HepG2 (cell line): ENCODE data around the gene DGAT2. TPM values are rescaled to one million over a fixed set of nuclear protein-coding genes. Genes with fewer than 3 reads are reported as not detected.

Experiments used
- CBX5 ChIP-seq: sonication (generic); formaldehyde crosslinking; IDR thresholded peaks from 2 replicates; pipeline ENCODE4 v1.4.0; 2020; ENCODE audit warnings: missing genetic modification reagents, borderline replicate concordance
- KDM2A ChIP-seq: sonication (generic); formaldehyde crosslinking; IDR thresholded peaks from 2 replicates; pipeline ENCODE4 v1.4.0; 2020; ENCODE audit warnings: low read depth, missing genetic modification reagents, borderline replicate concordance
- NFKBIZ ChIP-seq: IDR thresholded peaks from 2 replicates; pipeline ENCODE4 v1.6.1; 2018; ENCODE audit warnings: missing genetic modification reagents, missing compliant biosample characterization
- PLRG1 ChIP-seq: fragments of 450-650 bp; conservative IDR thresholded peaks from 2 replicates; pipeline ENCODE4 v1.6.1; 2016
- ZBTB7B ChIP-seq: sonication (generic); formaldehyde crosslinking; IDR thresholded peaks from 2 replicates; pipeline ENCODE4 v1.4.0; 2020; ENCODE audit warnings: missing genetic modification reagents
- ZNF207 ChIP-seq: fragments of 450-650 bp; IDR thresholded peaks from 2 replicates; pipeline ENCODE4 v1.6.1; 2016; ENCODE audit warnings: antibody characterized with exemption, borderline replicate concordance
- ZNF3 ChIP-seq: IDR thresholded peaks from 2 replicates; pipeline ENCODE4 v1.7.0; 2017; ENCODE audit warnings: inconsistent platforms
- ZNF501 ChIP-seq: sonication (generic); formaldehyde crosslinking; IDR thresholded peaks from 2 replicates; pipeline ENCODE4 v1.5.1; 2020; ENCODE audit warnings: mild to moderate bottlenecking, moderate library complexity, missing genetic modification reagents
- polyA plus RNA-seq, 8 experiments: library from polyadenylated mRNA; depleted of rRNA in 3 of 8; stranded (reverse) in 7 of 8; unstranded in 1 of 8; fragments of >200 nt; fragmentation: Illumina TruSeq in 4 of 8; extraction: Trizol in 4 of 8; gene quantifications; 2 replicates each; pipeline versions ENCODE4 v1.2.1 to v1.2.3, GENCODE V29; 2011 to 2016; ENCODE audit warnings: low read depth in 4 of 8, missing spikeins in 1 of 8, mixed read lengths in 1 of 8; ENCODE audit not compliant: insufficient read depth in 1 of 8
- total RNA-seq, 5 experiments: library from RNA; depleted of rRNA; stranded (reverse); fragments of >200 nt; fragmentation: Illumina TruSeq; extraction: Trizol; gene quantifications; 2 replicates each; pipeline ENCODE4 v1.2.3, GENCODE V29; 2016; ENCODE audit warnings: low read depth in 1 of 5
- TF ChIP-seq, protein P1 (sequence below): sonication (generic); formaldehyde crosslinking; IDR thresholded peaks from one replicate; pipeline ENCODE4 v1.5.1; 2020; ENCODE audit warnings: mild to moderate bottlenecking, missing genetic modification reagents; ENCODE audit errors: not compliant biosample characterization
- TF ChIP-seq, protein P2 (sequence below): IDR thresholded peaks from 2 replicates; pipeline ENCODE4 v1.6.1; 2016; ENCODE audit warnings: missing genetic modification reagents, missing compliant biosample characterization
- TF ChIP-seq, protein P3 (sequence below): sonication (generic); formaldehyde crosslinking; IDR thresholded peaks from 2 replicates; pipeline ENCODE4 v1.9.0; 2021; ENCODE audit warnings: missing genetic modification reagents, mild to moderate bottlenecking, borderline replicate concordance
- TF ChIP-seq, protein P4 (sequence below): sonication (generic); formaldehyde crosslinking; IDR thresholded peaks from 2 replicates; pipeline ENCODE4 v1.4.0; 2020; ENCODE audit warnings: missing genetic modification reagents
- TF ChIP-seq, protein P5 (sequence below): IDR thresholded peaks from 2 replicates; pipeline ENCODE4 v1.4.0; 2020; ENCODE audit warnings: mild to moderate bottlenecking, missing genetic modification reagents
- TF ChIP-seq, protein P6 (sequence below): sonication (generic); formaldehyde crosslinking; IDR thresholded peaks from 2 replicates; pipeline ENCODE4 v1.8.0; 2022; ENCODE audit warnings: mild to moderate bottlenecking, missing genetic modification reagents, moderate library complexity

DGAT2 gene
- total and polyA plus RNA-seq, 2 of the 13 experiments (the other 11 are each of a cell fraction or from before 2014, with no cell fraction given): 39.0 to 65.6 TPM

DNA sequence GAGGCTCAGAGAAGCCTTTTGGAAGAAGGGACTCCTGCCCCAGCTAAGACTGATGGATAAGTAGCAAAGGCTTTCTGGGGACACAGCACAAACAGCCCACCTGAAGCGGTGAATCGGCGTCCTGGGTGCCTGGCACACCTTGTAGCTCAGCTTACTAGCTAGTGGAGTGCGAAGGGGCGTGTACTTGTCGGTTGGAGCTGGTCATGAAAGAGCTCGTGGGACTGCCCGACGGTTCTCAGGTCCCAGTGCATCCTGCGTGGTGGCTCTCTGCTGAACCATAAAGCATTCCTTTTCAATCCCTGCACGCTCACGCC, 45.7 kb downstream of the DGAT2 start (continued):
- TF ChIP-seq, protein P1, sequence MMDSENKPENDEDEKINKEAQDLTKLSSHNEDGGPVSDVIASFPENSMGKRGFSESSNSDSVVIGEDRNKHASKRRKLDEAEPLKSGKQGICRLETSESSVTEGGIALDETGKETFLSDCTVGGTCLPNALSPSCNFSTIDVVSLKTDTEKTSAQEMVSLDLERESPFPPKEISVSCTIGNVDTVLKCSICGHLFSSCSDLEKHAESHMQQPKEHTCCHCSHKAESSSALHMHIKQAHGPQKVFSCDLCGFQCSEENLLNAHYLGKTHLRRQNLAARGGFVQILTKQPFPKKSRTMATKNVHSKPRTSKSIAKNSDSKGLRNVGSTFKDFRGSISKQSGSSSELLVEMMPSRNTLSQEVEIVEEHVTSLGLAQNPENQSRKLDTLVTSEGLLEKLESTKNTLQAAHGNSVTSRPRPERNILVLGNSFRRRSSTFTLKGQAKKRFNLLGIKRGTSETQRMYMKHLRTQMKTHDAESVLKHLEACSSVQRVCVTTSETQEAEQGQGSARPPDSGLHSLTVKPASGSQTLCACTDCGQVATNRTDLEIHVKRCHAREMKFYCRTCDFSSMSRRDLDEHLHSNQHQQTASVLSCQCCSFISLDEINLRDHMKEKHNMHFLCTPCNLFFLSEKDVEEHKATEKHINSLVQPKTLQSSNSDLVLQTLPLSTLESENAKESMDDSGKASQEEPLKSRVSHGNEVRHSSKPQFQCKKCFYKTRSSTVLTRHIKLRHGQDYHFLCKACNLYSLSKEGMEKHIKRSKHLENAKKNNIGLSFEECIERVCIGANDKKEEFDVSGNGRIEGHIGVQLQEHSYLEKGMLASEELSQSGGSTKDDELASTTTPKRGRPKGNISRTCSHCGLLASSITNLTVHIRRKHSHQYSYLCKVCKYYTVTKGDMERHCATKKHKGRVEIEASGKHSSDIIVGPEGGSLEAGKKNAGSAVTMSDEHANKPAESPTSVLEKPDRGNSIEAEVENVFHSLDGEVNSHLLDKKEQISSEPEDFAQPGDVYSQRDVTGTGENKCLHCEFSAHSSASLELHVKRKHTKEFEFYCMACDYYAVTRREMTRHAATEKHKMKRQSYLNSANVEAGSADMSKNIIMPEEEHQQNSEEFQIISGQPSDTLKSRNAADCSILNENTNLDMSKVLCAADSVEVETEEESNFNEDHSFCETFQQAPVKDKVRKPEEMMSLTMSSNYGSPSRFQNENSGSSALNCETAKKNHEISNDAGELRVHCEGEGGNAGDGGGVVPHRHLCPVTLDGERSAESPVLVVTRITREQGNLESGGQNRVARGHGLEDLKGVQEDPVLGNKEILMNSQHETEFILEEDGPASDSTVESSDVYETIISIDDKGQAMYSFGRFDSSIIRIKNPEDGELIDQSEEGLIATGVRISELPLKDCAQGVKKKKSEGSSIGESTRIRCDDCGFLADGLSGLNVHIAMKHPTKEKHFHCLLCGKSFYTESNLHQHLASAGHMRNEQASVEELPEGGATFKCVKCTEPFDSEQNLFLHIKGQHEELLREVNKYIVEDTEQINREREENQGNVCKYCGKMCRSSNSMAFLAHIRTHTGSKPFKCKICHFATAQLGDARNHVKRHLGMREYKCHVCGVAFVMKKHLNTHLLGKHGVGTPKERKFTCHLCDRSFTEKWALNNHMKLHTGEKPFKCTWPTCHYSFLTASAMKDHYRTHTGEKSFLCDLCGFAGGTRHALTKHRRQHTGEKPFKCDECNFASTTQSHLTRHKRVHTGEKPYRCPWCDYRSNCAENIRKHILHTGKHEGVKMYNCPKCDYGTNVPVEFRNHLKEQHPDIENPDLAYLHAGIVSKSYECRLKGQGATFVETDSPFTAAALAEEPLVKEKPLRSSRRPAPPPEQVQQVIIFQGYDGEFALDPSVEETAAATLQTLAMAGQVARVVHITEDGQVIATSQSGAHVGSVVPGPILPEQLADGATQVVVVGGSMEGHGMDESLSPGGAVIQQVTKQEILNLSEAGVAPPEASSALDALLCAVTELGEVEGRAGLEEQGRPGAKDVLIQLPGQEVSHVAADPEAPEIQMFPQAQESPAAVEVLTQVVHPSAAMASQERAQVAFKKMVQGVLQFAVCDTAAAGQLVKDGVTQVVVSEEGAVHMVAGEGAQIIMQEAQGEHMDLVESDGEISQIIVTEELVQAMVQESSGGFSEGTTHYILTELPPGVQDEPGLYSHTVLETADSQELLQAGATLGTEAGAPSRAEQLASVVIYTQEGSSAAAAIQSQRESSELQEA: no peak
- TF ChIP-seq, protein P2, sequence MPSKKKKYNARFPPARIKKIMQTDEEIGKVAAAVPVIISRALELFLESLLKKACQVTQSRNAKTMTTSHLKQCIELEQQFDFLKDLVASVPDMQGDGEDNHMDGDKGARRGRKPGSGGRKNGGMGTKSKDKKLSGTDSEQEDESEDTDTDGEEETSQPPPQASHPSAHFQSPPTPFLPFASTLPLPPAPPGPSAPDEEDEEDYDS: no peak
- no peak for TF ChIP-seq ZNF3 (CRISPR knock-in tag)
- TF ChIP-seq ZNF501 (CRISPR knock-in tag): no peak
- TF ChIP-seq, protein P3, sequence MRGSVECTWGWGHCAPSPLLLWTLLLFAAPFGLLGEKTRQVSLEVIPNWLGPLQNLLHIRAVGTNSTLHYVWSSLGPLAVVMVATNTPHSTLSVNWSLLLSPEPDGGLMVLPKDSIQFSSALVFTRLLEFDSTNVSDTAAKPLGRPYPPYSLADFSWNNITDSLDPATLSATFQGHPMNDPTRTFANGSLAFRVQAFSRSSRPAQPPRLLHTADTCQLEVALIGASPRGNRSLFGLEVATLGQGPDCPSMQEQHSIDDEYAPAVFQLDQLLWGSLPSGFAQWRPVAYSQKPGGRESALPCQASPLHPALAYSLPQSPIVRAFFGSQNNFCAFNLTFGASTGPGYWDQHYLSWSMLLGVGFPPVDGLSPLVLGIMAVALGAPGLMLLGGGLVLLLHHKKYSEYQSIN (CRISPR knock-in tag): no peak
- TF ChIP-seq, protein P4, sequence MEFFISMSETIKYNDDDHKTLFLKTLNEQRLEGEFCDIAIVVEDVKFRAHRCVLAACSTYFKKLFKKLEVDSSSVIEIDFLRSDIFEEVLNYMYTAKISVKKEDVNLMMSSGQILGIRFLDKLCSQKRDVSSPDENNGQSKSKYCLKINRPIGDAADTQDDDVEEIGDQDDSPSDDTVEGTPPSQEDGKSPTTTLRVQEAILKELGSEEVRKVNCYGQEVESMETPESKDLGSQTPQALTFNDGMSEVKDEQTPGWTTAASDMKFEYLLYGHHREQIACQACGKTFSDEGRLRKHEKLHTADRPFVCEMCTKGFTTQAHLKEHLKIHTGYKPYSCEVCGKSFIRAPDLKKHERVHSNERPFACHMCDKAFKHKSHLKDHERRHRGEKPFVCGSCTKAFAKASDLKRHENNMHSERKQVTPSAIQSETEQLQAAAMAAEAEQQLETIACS: no peak
- no peak; the same call in 1 of the 2 replicates for TF ChIP-seq ZBTB7B (CRISPR knock-in tag)
- TF ChIP-seq ZNF207: no peak
- TF ChIP-seq, protein P5, sequence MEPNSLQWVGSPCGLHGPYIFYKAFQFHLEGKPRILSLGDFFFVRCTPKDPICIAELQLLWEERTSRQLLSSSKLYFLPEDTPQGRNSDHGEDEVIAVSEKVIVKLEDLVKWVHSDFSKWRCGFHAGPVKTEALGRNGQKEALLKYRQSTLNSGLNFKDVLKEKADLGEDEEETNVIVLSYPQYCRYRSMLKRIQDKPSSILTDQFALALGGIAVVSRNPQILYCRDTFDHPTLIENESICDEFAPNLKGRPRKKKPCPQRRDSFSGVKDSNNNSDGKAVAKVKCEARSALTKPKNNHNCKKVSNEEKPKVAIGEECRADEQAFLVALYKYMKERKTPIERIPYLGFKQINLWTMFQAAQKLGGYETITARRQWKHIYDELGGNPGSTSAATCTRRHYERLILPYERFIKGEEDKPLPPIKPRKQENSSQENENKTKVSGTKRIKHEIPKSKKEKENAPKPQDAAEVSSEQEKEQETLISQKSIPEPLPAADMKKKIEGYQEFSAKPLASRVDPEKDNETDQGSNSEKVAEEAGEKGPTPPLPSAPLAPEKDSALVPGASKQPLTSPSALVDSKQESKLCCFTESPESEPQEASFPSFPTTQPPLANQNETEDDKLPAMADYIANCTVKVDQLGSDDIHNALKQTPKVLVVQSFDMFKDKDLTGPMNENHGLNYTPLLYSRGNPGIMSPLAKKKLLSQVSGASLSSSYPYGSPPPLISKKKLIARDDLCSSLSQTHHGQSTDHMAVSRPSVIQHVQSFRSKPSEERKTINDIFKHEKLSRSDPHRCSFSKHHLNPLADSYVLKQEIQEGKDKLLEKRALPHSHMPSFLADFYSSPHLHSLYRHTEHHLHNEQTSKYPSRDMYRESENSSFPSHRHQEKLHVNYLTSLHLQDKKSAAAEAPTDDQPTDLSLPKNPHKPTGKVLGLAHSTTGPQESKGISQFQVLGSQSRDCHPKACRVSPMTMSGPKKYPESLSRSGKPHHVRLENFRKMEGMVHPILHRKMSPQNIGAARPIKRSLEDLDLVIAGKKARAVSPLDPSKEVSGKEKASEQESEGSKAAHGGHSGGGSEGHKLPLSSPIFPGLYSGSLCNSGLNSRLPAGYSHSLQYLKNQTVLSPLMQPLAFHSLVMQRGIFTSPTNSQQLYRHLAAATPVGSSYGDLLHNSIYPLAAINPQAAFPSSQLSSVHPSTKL: no peak
- TF ChIP-seq KDM2A (CRISPR knock-in tag): no peak
- no peak for TF ChIP-seq CBX5
- no peak for TF ChIP-seq NFKBIZ (CRISPR knock-in tag)
- TF ChIP-seq, protein P6, sequence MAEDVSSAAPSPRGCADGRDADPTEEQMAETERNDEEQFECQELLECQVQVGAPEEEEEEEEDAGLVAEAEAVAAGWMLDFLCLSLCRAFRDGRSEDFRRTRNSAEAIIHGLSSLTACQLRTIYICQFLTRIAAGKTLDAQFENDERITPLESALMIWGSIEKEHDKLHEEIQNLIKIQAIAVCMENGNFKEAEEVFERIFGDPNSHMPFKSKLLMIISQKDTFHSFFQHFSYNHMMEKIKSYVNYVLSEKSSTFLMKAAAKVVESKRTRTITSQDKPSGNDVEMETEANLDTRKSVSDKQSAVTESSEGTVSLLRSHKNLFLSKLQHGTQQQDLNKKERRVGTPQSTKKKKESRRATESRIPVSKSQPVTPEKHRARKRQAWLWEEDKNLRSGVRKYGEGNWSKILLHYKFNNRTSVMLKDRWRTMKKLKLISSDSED: no peak
- TF ChIP-seq PLRG1: no peak
